LNCaP clone FGC (cell line): Measurements from ENCODE around the gene SZRD1.

Experiments
- DNase-seq: peaks from one replicate; pipeline ENCODE4 v3.0.0-alpha.2; 2011; ENCODE audit warnings: low read depth
- H3K4me3 ChIP-seq: 2 replicates; pipeline ENCODE4 v1.5.1; 2011; ENCODE audit warnings: mild to moderate bottlenecking, low read depth, low read length, control low read depth
- TF ChIP-seq, protein P1 (sequence below): IDR thresholded peaks from 2 replicates; pipeline ENCODE4 v1.5.1; 2012; ENCODE audit warnings: mild to moderate bottlenecking; ENCODE audit not compliant: control insufficient read depth, insufficient read depth; ENCODE audit errors: extremely low read depth

The SZRD1 gene

DNA sequence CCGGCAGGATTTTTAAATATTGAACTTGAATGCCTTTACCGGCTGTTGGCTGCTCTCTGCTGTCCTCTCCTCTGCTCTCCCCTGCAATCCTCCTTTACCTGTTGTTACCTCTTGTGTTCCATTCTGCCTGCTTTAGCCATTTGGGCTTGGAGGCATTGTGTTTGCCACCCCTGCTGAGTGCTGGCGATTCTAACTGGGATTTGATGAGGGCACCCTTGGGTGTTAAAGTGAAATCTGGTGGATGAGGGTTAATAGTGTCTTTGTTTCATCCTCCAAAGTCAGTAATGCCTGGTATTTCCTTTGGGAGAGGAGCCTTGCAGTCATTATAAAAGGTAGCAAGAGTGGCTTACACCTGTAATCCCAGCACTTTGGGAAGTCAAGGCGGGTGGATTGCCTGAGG, 9.9 kb downstream of the SZRD1 start:
- TF ChIP-seq, protein P1, sequence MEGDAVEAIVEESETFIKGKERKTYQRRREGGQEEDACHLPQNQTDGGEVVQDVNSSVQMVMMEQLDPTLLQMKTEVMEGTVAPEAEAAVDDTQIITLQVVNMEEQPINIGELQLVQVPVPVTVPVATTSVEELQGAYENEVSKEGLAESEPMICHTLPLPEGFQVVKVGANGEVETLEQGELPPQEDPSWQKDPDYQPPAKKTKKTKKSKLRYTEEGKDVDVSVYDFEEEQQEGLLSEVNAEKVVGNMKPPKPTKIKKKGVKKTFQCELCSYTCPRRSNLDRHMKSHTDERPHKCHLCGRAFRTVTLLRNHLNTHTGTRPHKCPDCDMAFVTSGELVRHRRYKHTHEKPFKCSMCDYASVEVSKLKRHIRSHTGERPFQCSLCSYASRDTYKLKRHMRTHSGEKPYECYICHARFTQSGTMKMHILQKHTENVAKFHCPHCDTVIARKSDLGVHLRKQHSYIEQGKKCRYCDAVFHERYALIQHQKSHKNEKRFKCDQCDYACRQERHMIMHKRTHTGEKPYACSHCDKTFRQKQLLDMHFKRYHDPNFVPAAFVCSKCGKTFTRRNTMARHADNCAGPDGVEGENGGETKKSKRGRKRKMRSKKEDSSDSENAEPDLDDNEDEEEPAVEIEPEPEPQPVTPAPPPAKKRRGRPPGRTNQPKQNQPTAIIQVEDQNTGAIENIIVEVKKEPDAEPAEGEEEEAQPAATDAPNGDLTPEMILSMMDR, result no peak
- no peak overlapping the region for H3K4me3 ChIP-seq
- no peak for DNase-seq

DNA sequence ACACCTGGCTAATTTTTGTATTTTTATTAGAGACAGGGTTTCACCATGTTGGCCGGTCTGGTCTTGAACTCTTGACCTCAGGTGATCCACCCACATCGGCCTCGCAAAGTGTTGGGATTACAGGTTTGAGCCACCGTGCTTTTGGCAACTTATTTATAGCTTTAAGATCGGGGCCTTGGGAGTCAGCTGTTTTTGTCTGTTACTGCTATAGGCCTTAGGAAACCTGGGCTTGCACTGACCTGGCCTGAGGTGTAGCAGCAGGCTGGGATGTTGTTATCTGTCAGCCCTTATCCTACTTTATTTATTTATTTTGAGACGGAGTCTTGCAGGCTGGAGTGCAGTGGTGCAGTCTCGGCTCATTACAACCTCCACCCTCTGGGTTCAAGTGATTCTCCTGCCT, 11.4 kb downstream of the SZRD1 start:
- DNase-seq, result no peak
- TF ChIP-seq, protein P1, result no peak
- H3K4me3 ChIP-seq, result no peak overlapping the region

DNA sequence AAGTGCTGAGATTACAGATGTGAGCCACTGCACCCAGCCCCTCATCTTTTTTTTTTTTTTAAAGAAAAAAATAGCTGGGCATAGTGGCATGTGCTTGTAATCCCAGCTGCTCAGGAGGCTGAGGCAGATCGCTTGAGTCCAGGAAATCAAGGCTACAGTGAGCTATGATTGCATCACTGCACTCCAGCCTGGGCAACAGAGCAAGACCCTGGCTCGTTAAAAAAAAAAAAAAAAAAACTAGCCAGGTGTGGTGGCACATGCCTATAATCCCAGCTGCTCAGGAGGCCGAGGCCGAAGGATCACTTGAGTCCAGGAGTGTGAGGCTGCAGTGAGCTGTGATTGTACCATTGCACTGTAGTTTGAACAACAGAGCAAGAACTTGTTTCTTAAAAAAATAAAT, 13.8 kb downstream of the SZRD1 start:
- no peak for DNase-seq
- H3K4me3 ChIP-seq, result no peak overlapping the region

DNA sequence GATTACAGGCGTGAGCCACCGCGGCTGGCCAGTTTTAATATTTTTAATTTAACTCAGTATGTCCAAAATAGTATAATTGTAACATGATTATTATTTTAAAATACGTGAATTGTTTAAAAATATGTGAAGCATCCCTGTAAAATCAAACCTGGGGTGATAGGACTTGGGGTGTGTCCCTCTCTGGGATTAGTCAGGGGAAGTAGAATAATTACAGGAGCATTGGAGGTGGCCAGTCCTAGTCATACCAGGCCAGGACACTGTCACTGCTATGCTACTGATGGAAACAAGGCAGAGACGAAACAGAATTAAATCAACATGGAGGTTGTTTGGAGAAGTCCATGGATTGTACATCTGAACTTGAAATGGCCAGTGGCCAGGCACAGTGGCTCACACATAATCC, 16.8 kb downstream of the SZRD1 start:
- DNase-seq, result no peak
- TF ChIP-seq, protein P1, result no peak
- H3K4me3 ChIP-seq, result no peak overlapping the region

More for the DNA sequence above, 13.8 kb downstream of the SZRD1 start:
- TF ChIP-seq, protein P1, result no peak

DNA sequence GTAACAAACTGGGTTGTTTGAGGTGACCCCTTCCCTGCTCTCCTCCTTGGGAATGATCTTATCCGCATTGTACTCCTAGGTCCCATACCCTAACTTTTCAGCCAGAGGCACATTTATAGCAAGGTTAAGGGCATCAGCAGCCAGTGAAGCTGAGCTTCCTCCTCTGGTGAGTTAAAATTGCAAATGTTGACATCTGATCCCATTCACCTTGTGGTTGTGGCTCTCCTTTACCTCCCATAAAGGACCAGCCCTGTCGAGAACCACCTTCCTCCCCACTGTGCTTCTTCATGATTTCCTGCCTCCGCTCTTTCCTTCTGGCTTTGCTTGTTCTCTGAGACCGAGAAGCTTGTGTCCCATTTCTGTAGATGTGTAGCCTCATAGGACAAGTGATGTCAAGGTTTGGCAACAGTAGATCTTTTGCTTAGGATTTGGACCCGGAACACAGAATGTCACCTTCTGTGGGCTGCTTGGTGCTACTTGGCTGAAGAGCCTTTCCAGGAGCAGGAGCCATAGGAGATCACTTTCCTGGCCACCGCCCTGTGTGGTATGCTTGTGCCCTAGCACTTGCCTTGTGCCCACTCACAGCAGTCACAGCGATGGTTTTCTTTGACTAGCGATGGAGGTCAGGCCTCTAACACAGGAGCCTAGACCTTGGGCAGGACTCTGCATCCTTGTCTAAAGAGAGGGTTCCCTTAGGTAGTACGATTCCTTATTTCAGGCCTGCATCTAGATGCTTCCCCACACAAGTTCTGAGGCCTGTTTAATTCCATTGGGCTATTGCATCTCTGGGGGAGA, 18.8 kb downstream of the SZRD1 start:
- DNase-seq, result no peak
- H3K4me3 ChIP-seq, result no peak overlapping the region
- TF ChIP-seq, protein P1, result no peak

DNA sequence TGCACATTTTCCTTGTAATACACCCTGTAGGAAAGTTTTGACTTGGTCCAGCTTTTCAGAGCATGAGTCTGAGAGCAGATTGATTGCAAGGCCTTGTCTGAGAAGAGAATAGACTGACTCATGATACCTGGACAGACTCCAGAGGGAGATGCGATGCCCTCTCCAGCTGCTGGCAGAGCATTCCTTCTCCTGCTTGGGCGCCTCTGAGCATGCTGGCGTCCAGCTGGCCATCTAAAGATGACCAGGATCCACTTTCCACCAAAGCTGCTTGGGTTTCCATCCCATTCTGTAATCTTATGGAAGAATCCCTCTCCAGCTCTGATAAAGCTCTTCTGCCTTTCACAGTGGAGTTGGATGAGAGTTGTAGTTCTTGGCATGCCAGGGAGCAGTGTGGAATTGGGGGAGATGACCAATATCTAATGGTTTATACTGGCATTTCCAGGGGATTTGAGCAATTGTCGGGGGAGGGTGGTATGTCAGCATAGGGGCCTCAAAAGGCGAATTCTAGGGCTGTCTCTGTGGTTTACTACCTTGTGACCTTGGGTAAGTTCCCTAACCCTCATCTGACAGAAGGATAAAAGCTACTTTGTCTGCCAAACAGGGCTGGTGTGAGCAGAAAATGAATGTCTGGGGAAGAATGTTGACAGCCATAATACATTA, 19.5 kb downstream of the SZRD1 start:
- DNase-seq, result no peak
- TF ChIP-seq, protein P1, result no peak
- no peak overlapping the region for H3K4me3 ChIP-seq
